ENCODE measurements around the gene REXO1. TPM values are rescaled to one million over a fixed set of nuclear protein-coding genes. Genes with fewer than 3 reads are reported as not detected.

The REXO1 gene
- total and polyA plus RNA-seq, 2 of the 8 experiments (the other 6 are each of a cell fraction or from before 2014, with no cell fraction given) = 42.4 to 44.3 TPM

DNA sequence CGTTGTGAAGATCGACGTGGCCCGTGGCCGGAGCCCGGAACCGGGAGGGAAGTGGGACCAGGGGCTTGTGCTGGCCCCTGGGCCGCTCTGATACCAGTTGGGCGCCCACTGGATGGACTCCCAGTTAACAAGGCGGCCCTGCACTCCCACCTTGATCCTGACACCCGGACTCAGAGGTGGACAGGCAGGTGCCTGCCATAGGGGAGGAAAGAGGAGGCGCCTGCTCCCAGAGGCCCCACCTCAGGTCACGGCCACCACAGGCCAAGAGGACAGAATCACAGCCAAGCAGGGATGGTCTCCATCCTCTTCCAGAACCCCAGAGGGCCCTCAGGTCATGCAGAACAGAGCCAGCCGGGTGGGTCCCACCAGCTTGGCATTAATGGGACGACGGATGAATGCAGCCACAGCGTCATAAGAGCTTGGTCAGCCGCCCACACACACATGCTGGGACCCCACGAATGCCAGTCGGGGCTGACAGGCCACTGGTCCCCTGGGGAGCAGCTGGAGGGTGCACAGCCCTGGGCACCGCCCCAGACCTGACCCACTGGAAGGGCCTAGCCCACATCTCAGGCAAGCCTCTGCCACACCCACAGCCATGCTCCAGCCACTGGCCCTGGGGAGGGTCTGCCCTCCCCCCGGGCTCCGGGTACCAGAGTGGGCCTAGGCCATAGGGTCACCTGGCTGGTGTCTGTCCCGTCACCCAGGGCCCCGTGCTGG lies 24.7 kb upstream of the REXO1 start:
- Histone ChIP-seq H4K5ac (ENCODE audit: insufficient read length, low read depth, low read length) (no peak overlapping the region), H2BK120ac (replicated peaks; ENCODE audit: low read depth, low read length) (no peak overlapping the region), H3K27ac (ENCODE audit: low read depth, low read length) (no peak overlapping the region), H3K56ac (replicated peaks; ENCODE audit: insufficient read length, low read depth, low read length) (no peak overlapping the region), H3K9ac (replicated peaks in 1 of 4; ENCODE audit: extremely low read depth in 1 of 4, low read depth in 3 of 4, low read length in 3 of 4) (no peak overlapping the region), H2BK15ac (ENCODE audit: low read length) (no peak overlapping the region), H3K4me2 (ENCODE audit: insufficient read depth in 1 of 2, low read depth in 2 of 2, low read length in 2 of 2) (no peak overlapping the region), H2AFZ (ENCODE audit: low read length) (no peak overlapping the region), H3K18ac (ENCODE audit: extremely low read depth, low read length) (no peak overlapping the region), H4K91ac (replicated peaks; ENCODE audit: insufficient read length, low read length) (no peak overlapping the region), H3K23ac (ENCODE audit: insufficient read length) (no peak overlapping the region), H3K36me3 (ENCODE audit: control insufficient read depth in 2 of 4, insufficient read depth in 4 of 4, low read length in 3 of 4) (no peaks in the 10 kb centered on the region), H3K4ac (replicated peaks; ENCODE audit: insufficient read length, low read depth, low read length) (no peak overlapping the region), H3K79me2 (ENCODE audit: control insufficient read depth in 1 of 2, insufficient read depth in 2 of 2, low read length in 2 of 2) (peaks cover 0 to 33% of the 10 kb centered on the region in 2 experiments; a peak in 3 of 4 replicates), H3K79me1 (ENCODE audit: low read depth, low read length) (peaks cover 4% of the 10 kb centered on the region), H3K9me3 (ENCODE audit: insufficient read depth in 2 of 2, low read depth in 1 of 2, low read length in 1 of 2) (no peaks in the 10 kb centered on the region), H2AK5ac (ENCODE audit: low read depth, low read length) (no peak overlapping the region), H3K4me1 (replicated peaks in 1 of 4; ENCODE audit: control insufficient read depth in 3 of 4, insufficient read depth in 4 of 4, low read length in 3 of 4) (peaks cover 0 to 7% (median 2%) of the 10 kb centered on the region in 4 experiments; a peak in 5 of 7 replicates), H2BK5ac (ENCODE audit: low read depth, low read length) (no peak overlapping the region), H2BK20ac (ENCODE audit: low read length) (no peak overlapping the region), H4K8ac (ENCODE audit: extremely low read depth, insufficient read depth, low read length) (no peak overlapping the region; the same call in 1 of the 2 replicates), H3K23me2 (ENCODE audit: low read depth, low read length) (peaks cover 14% of the 10 kb centered on the region), H2BK12ac (ENCODE audit: low read depth, low read length) (no peak overlapping the region), H3K14ac (ENCODE audit: insufficient read length) (no peak overlapping the region), H3K4me3 (ENCODE audit: extremely low read depth in 1 of 4, insufficient read depth in 2 of 4, low read depth in 3 of 4, low read length in 4 of 4) (no peak overlapping the region), H4K20me1 (replicated peaks in 1 of 2; ENCODE audit: control insufficient read depth in 1 of 2, insufficient read depth in 2 of 2, low read length in 2 of 2) (peaks cover 2 to 7% of the 10 kb centered on the region in 2 experiments), H3K27me3 (replicated peaks in 1 of 4; ENCODE audit: control insufficient read depth in 3 of 4, extremely low read depth in 1 of 4, insufficient read depth in 3 of 4, low read length in 3 of 4) (no peaks in the 10 kb centered on the region)
- POLR2A ChIA-PET (ENCODE audit: partially characterized antibody) = interaction anchor here (0.7 to 1.3 kb wide), 3 partner anchors 14 to 179 kb away, joined by 3 to 4 read pairs (median 4); no protein-coding TSS in a partner anchor
- FAIRE-seq (no peak), DNase-seq (ENCODE audit: low read depth in 1 of 2, low spot score in 2 of 2) (no peak)
- CTCF ChIA-PET (ENCODE audit: partially characterized antibody) = no interaction called here
- 87% methylated on average over 23 of the region's 25 CpGs; no CpG with 5 or more reads in 1 of the 2 experiments for whole genome bisulfite sequencing, 2 experiments (ENCODE audit: extremely low coverage in 1 of 2, insufficient coverage in 1 of 2, insufficient read length in 1 of 2, insufficient replicate concordance in 2 of 2, low coverage in 1 of 2, low lambda C conversion rate in 2 of 2, missing lambda C conversion rate in 1 of 2)
- no peak for TF ChIP-seq KDM5A (IDR thresholded peaks at IDR 0.05; ENCODE audit: low read length)
- TF ChIP-seq NRF1 (IDR thresholded peaks at IDR 0.05; ENCODE audit: low read depth, low read length) = no peak
- TF ChIP-seq, protein P1, sequence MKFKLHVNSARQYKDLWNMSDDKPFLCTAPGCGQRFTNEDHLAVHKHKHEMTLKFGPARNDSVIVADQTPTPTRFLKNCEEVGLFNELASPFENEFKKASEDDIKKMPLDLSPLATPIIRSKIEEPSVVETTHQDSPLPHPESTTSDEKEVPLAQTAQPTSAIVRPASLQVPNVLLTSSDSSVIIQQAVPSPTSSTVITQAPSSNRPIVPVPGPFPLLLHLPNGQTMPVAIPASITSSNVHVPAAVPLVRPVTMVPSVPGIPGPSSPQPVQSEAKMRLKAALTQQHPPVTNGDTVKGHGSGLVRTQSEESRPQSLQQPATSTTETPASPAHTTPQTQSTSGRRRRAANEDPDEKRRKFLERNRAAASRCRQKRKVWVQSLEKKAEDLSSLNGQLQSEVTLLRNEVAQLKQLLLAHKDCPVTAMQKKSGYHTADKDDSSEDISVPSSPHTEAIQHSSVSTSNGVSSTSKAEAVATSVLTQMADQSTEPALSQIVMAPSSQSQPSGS (IDR thresholded peaks at IDR 0.05; ENCODE audit: low read length) = no peak
- TF ChIP-seq RXRA (IDR thresholded peaks at IDR 0.05; ENCODE audit: insufficient read depth, low read depth, low read length) = no peak
- TF ChIP-seq RNF2 (IDR thresholded peaks at IDR 0.05; ENCODE audit: borderline replicate concordance, low read depth, low read length, missing control alignments, poor library complexity, severe bottlenecking) = no peak
- TF ChIP-seq EP300 (IDR thresholded peaks at IDR 0.05; ENCODE audit: borderline replicate concordance in 1 of 2, low read depth in 2 of 2, low read length in 2 of 2) = no peak
- no peak for TF ChIP-seq POU5F1 (IDR thresholded peaks at IDR 0.05; ENCODE audit: low read depth, low read length)
- TF ChIP-seq POLR2A (IDR thresholded peaks at IDR 0.05; ENCODE audit: control extremely low read depth in 1 of 2, low read depth in 2 of 2, low read length in 2 of 2) = no peak
- TF ChIP-seq TBP (IDR thresholded peaks at IDR 0.05; ENCODE audit: low read depth, low read length) = no peak
- no peak for TF ChIP-seq RBBP5 (IDR thresholded peaks at IDR 0.05; ENCODE audit: borderline replicate concordance, low read depth, low read length)
- no peak for TF ChIP-seq YY1 (IDR thresholded peaks at IDR 0.05; ENCODE audit: low read depth, low read length)

Data from H1 (cell line).